ENCODE data around the gene FUT8. TPM values are rescaled to one million over a fixed set of nuclear protein-coding genes. Genes with fewer than 3 reads are reported as not detected.

FUT8 gene
- total RNA-seq, 4 donors from 2014 or later: 14.9 to 35.8 (median 22.2) TPM

- no peak for DNase-seq (ENCODE audit: low spot score)
- no peak for TF ChIP-seq CTCF (IDR thresholded peaks at IDR 0.05)
- no peak for ATAC-seq (ENCODE audit: low FRiP score)
These were observed 168.4 kb downstream of the FUT8 start for GRCh38 chr14:65580973-65581372.

GRCh38 chr14:65581378-65581777, 168.8 kb downstream of the FUT8 start:
- DNase-seq (ENCODE audit: low spot score) (no peak), ATAC-seq (ENCODE audit: low FRiP score) (no peak)
- TF ChIP-seq CTCF (IDR thresholded peaks at IDR 0.05): no peak

GRCh38 chr14:65581799-65582198, 169.3 kb downstream of the FUT8 start:
- DNase-seq (ENCODE audit: low spot score) (no peak), ATAC-seq (ENCODE audit: low FRiP score) (no peak)
- TF ChIP-seq CTCF (IDR thresholded peaks at IDR 0.05): no peak

- ATAC-seq (ENCODE audit: low FRiP score) (no peak), DNase-seq (ENCODE audit: low spot score) (no peak)
- TF ChIP-seq CTCF (IDR thresholded peaks at IDR 0.05): no peak
These were observed 172.7 kb downstream of the FUT8 start for GRCh38 chr14:65585216-65585615.

- no peak for TF ChIP-seq CTCF (IDR thresholded peaks at IDR 0.05)
- DNase-seq (ENCODE audit: low spot score) (no peak), ATAC-seq (ENCODE audit: low FRiP score) (no peak)
These were observed 176.1 kb downstream of the FUT8 start for GRCh38 chr14:65588426-65589140.

- DNase-seq (ENCODE audit: low spot score) (no peak), ATAC-seq (ENCODE audit: low FRiP score) (no peak)
- no peak for TF ChIP-seq CTCF (IDR thresholded peaks at IDR 0.05)
These were observed 181.8 kb downstream of the FUT8 start for GRCh38 chr14:65594153-65594881.

- no peak for DNase-seq (ENCODE audit: low spot score)
- TF ChIP-seq CTCF (IDR thresholded peaks at IDR 0.05): no peak
- ATAC-seq (ENCODE audit: low FRiP score): no peak
These were observed 182.3 kb downstream of the FUT8 start for GRCh38 chr14:65594882-65595237.

Data from omental fat pad (tissue), 4 donors.